IMR-90 (cell line): ENCODE measurements around the gene LDLRAD4. TPM values are rescaled to one million over a fixed set of nuclear protein-coding genes. Genes with fewer than 3 reads are reported as not detected.

ENCODE experiments used
- ATAC-seq: fragments of 200-7000 bp; cut with Tn5 transposase; 2 replicates; pipeline ENCODE4 v1.9.1; 2020; ENCODE audit warnings: low read depth, mild to moderate bottlenecking, moderate library complexity
- BruUV-seq: library from RNA; stranded (reverse); fragments of 400-500 nt; replicated peaks from 2 replicates; lab custom pipeline; 2021; lab: Mats Ljungman, UMichigan
- CTCF ChIA-PET: fragments of 300-600 bp; formaldehyde crosslinking; extraction: SDS; loops from one replicate; lab custom pipeline; 2021; ENCODE audit warnings: antibody characterized with exemption; lab: Yijun Ruan, JAX
- POLR2A ChIA-PET: fragments of 300-600 bp; sonication (Branson Sonifier 250); formaldehyde crosslinking; loops from one replicate; lab custom pipeline; 2022; ENCODE audit warnings: antibody characterized with exemption; ENCODE audit not compliant: unreplicated experiment; lab: Charles Lee
- DNase-seq: peaks from one replicate; pipeline ENCODE4 v3.0.0; 2013
- H2AFZ ChIP-seq: replicated peaks from 2 replicates; pipeline ENCODE3; 2013; ENCODE audit warnings: low read length, mild to moderate bottlenecking; ENCODE audit not compliant: poor library complexity
- H2AK5ac ChIP-seq: 2 replicates; pipeline ENCODE4 v1.6.1; 2013; ENCODE audit warnings: low read depth, low read length, inconsistent platforms
- H2AK9ac ChIP-seq: replicated peaks from 2 replicates; pipeline ENCODE3; 2013; ENCODE audit warnings: mild to moderate bottlenecking, low read depth, low read length, moderate library complexity; ENCODE audit not compliant: poor library complexity
- H2BK120ac ChIP-seq: 2 replicates; pipeline ENCODE4 v1.6.1; 2013; ENCODE audit warnings: low read depth, low read length, inconsistent platforms
- H2BK15ac ChIP-seq: 3 replicates; pipeline ENCODE4 v1.6.1; 2013; ENCODE audit warnings: low read depth, low read length, inconsistent platforms
- H2BK20ac ChIP-seq: 2 replicates; pipeline ENCODE4 v1.6.1; 2013; ENCODE audit warnings: low read depth, mild to moderate bottlenecking, inconsistent platforms, low read length, moderate library complexity
- H2BK5ac ChIP-seq: 2 replicates; pipeline ENCODE4 v1.6.1; 2013; ENCODE audit warnings: mild to moderate bottlenecking, low read depth, low read length, inconsistent platforms; ENCODE audit not compliant: poor library complexity, severe bottlenecking
- H3K14ac ChIP-seq: replicated peaks from 2 replicates; pipeline ENCODE4 v1.6.1; 2013; ENCODE audit warnings: low read depth, low read length, inconsistent platforms
- H3K18ac ChIP-seq: 2 replicates; pipeline ENCODE4 v1.6.1; 2013; ENCODE audit warnings: low read depth, low read length, control low read depth
- H3K23ac ChIP-seq: 2 replicates; pipeline ENCODE4 v1.6.1; 2013; ENCODE audit warnings: low read depth, low read length, inconsistent platforms
- H3K27ac ChIP-seq: 2 replicates; pipeline ENCODE4 v1.5.1; 2013; ENCODE audit warnings: mild to moderate bottlenecking, control low read depth, low read length; ENCODE audit not compliant: insufficient read depth
- H3K27me3 ChIP-seq: 2 replicates; pipeline ENCODE4 v1.6.1; 2013; ENCODE audit warnings: low read length; ENCODE audit not compliant: control insufficient read depth, insufficient read depth
- H3K36me3 ChIP-seq: 2 replicates; pipeline ENCODE4 v1.6.1; 2013; ENCODE audit warnings: low read length, mixed read lengths; ENCODE audit not compliant: control insufficient read depth, insufficient read depth
- H3K4ac ChIP-seq: 2 replicates; pipeline ENCODE4 v1.6.1; 2013; ENCODE audit warnings: low read depth, low read length, inconsistent platforms
- H3K4me1 ChIP-seq: 2 replicates; pipeline ENCODE4 v1.6.1; 2013; ENCODE audit warnings: low read length, mixed read lengths; ENCODE audit not compliant: control insufficient read depth, insufficient read depth
- H3K4me2 ChIP-seq: 2 replicates; pipeline ENCODE4 v1.6.1; 2013; ENCODE audit warnings: low read depth, mild to moderate bottlenecking, control low read depth, low read length, moderate library complexity
- H3K4me3 ChIP-seq: 2 replicates; pipeline ENCODE4 v1.5.1; 2013; ENCODE audit warnings: low read depth, mild to moderate bottlenecking, control low read depth, low read length, moderate library complexity; ENCODE audit not compliant: insufficient read depth
- H3K56ac ChIP-seq: 2 replicates; pipeline ENCODE4 v1.6.1; 2013; ENCODE audit warnings: low read length, inconsistent platforms; ENCODE audit not compliant: insufficient read depth; ENCODE audit errors: extremely low read depth
- H3K79me1 ChIP-seq, 2 experiments: 2 replicates each; pipeline ENCODE4 v1.6.1; 2013; ENCODE audit warnings: low read length in 2 of 2, inconsistent platforms in 1 of 2, low read depth in 1 of 2
- H3K9ac ChIP-seq: 2 replicates; pipeline ENCODE4 v1.6.1; 2013; ENCODE audit warnings: low read depth, low read length, control low read depth
- H3K9me1 ChIP-seq: 2 replicates; pipeline ENCODE4 v1.6.1; 2013; ENCODE audit warnings: low read length, inconsistent platforms; ENCODE audit not compliant: insufficient read depth
- H3K9me3 ChIP-seq: 2 replicates; pipeline ENCODE4 v1.6.1; 2013; ENCODE audit warnings: low read length; ENCODE audit not compliant: control insufficient read depth, insufficient read depth
- H4K20me1 ChIP-seq: 2 replicates; pipeline ENCODE4 v1.6.1; 2013; ENCODE audit warnings: low read length, inconsistent platforms; ENCODE audit not compliant: insufficient read depth
- H4K5ac ChIP-seq: 2 replicates; pipeline ENCODE4 v1.6.1; 2013; ENCODE audit warnings: mild to moderate bottlenecking, low read depth, low read length, control low read depth
- H4K8ac ChIP-seq, 2 experiments: 2 replicates each; pipeline ENCODE4 v1.6.1; 2013; ENCODE audit warnings: low read depth in 2 of 2, low read length in 2 of 2, control low read depth in 1 of 2, inconsistent platforms in 1 of 2
- H4K91ac ChIP-seq: 2 replicates; pipeline ENCODE4 v1.6.1; 2013; ENCODE audit warnings: low read depth, low read length, inconsistent platforms; ENCODE audit not compliant: insufficient read depth
- CEBPB ChIP-seq: IDR thresholded peaks from 2 replicates; pipeline ENCODE4 v1.6.1; 2012; ENCODE audit warnings: low read depth, low read length, improper control_type of control experiment
- CHD1 ChIP-seq: IDR thresholded peaks from 2 replicates; pipeline ENCODE4 v1.6.1; 2012; ENCODE audit warnings: low read depth, low read length, improper control_type of control experiment
- FOS ChIP-seq: fragments of 150-350 bp; IDR thresholded peaks from 2 replicates; pipeline ENCODE4 v1.6.1; 2016; ENCODE audit warnings: low read depth, low read length
- MAFK ChIP-seq: IDR thresholded peaks from 2 replicates; pipeline ENCODE4 v1.6.1; 2012; ENCODE audit warnings: low read depth, low read length, improper control_type of control experiment
- MAZ ChIP-seq: IDR thresholded peaks from 2 replicates; pipeline ENCODE4 v1.6.1; 2012; ENCODE audit warnings: low read depth, mild to moderate bottlenecking, low read length, improper control_type of control experiment, moderate library complexity, borderline replicate concordance
- MXI1 ChIP-seq: IDR thresholded peaks from 2 replicates; pipeline ENCODE4 v1.6.1; 2012; ENCODE audit warnings: low read depth, mild to moderate bottlenecking, low read length, moderate library complexity, borderline replicate concordance
- NFE2L2 ChIP-seq: fragments of 150-350 bp; IDR thresholded peaks from 2 replicates; pipeline ENCODE4 v1.6.1; 2016; ENCODE audit warnings: low read depth, mild to moderate bottlenecking, low read length
- POLR2A ChIP-seq: IDR thresholded peaks from 2 replicates; pipeline ENCODE4 v1.6.1; 2012; ENCODE audit warnings: mild to moderate bottlenecking, low read depth, low read length
- RAD21 ChIP-seq: IDR thresholded peaks from 2 replicates; pipeline ENCODE4 v1.6.1; 2012; ENCODE audit warnings: low read length, improper control_type of control experiment
- RCOR1 ChIP-seq: IDR thresholded peaks from 2 replicates; pipeline ENCODE4 v1.6.1; 2012; ENCODE audit warnings: mild to moderate bottlenecking, low read length, improper control_type of control experiment; ENCODE audit not compliant: insufficient replicate concordance
- RFX5 ChIP-seq: IDR thresholded peaks from 2 replicates; pipeline ENCODE4 v1.8.0; 2012; ENCODE audit warnings: low read depth, mild to moderate bottlenecking, low read length, moderate library complexity
- SMC3 ChIP-seq: fragments of 150-350 bp; IDR thresholded peaks from 2 replicates; pipeline ENCODE4 v1.6.1; 2016; ENCODE audit warnings: low read depth, mild to moderate bottlenecking, antibody characterized with exemption, low read length, moderate library complexity
- WGBS, 2 experiments: methylation state at CpG; one replicate each; pipeline versions ENCODE4 v1.1.5 to v1.1.7; 2013; ENCODE audit warnings: missing lambda C conversion rate in 2 of 2; ENCODE audit not compliant: insufficient read length in 1 of 2; ENCODE audit errors: extremely low coverage in 2 of 2; 5-methylcytosine and 5-hydroxymethylcytosine counted together
- dilution Hi-C: fragments of 300-500 bp; cut with HindIII; formaldehyde crosslinking; loops from one replicate; pipeline ENCODE4 v1.14.3; 2018; ENCODE audit warnings: low sequenced_read_pairs; ENCODE audit not compliant: unreplicated experiment
- in situ Hi-C: fragments of 300-500 bp; cut with MboI; formaldehyde crosslinking; loops from 3 replicates; pipeline ENCODE4 v1.14.3; 2019; ENCODE audit warnings: low sequenced_read_pairs, inconsistent platforms, mixed read lengths
- intact Hi-C: fragments of 100-400 bp; cut with micrococcal nuclease; formaldehyde crosslinking; loops from 2 replicates; pipeline ENCODE4 v1.10.0; 2022
- polyA plus RNA-seq, 3 experiments: library from polyadenylated mRNA; depleted of rRNA; stranded (reverse); fragments of >200 nt; gene quantifications; 2 replicates each; pipeline ENCODE4 v1.2.3, GENCODE V29; 2012; ENCODE audit warnings: low replicate concordance in 1 of 3
- total RNA-seq: library from RNA; depleted of rRNA; stranded (reverse); fragments of >200 nt; gene quantifications from 2 replicates; pipeline ENCODE4 v1.2.3, GENCODE V29; 2012
- TF ChIP-seq, protein P1 (sequence below): conservative IDR thresholded peaks from 2 replicates; pipeline ENCODE4 v1.5.1; 2012; ENCODE audit warnings: mild to moderate bottlenecking, low read depth, low read length, improper control_type of control experiment
- TF ChIP-seq, protein P2 (sequence below): fragments of 150-350 bp; IDR thresholded peaks from 2 replicates; pipeline ENCODE4 v1.6.1; 2017; ENCODE audit warnings: mild to moderate bottlenecking, antibody characterized with exemption, low read length, low read depth
- TF ChIP-seq, protein P3 (sequence below): fragments of 150-350 bp; IDR thresholded peaks from 2 replicates; pipeline ENCODE4 v1.6.1; 2016; ENCODE audit warnings: low read depth, mild to moderate bottlenecking, low read length, moderate library complexity, borderline replicate concordance

LDLRAD4 gene
- total and polyA plus RNA-seq, 2 of the 4 experiments (the other 2 are of a cell fraction) = not detected

DNA sequence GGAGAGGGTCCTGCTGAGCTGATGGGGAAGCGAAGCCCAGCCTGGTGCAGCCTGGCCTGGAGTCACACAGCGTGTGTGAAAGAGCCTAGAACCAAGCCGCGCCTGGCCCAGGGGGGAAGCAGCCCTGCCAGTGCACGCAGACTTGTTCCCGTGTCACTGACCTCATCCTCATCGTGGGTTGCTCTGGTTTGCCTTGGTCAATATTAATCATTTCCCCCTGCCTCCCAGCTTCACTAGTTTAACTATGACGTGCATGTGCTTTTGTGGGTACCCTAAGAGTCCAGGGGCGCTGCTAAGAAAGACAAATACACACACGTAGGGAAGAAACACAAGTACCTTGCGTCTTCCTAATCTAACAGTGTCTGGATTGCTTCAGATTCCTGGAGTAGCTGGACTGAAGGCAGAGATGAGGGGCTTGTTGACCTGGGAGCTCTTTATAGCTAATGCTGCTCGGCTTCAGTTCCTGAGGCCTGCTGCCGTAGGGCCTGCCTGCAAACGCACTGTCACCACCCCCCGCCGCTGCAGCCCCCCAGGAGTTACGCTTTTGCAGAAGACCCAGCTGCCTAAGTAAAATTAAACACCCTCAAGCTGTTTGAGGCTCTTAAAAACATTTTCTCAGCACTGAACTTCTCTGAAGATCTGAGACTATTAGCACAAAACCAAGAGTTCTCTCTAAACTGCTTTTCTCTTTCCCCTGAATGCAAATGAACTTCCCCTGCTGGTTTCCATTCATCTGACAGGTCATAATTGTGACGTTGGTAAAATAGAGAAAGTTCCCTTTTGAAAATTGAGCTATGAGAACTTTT lies 348.6 kb downstream of the LDLRAD4 start:
- Histone ChIP-seq H3K18ac (no peak overlapping the region), H3K4ac (no peak overlapping the region), H2BK15ac (no peak overlapping the region), H3K79me1 (no peaks in the 10 kb centered on the region), H2BK120ac (no peak overlapping the region), H4K20me1 (no peaks in the 10 kb centered on the region), H2BK20ac (no peak overlapping the region), H3K56ac (no peak overlapping the region), H3K9ac (no peak overlapping the region), H2AK9ac (no peak overlapping the region), H3K4me3 (no peak overlapping the region), H3K4me1 (no peaks in the 10 kb centered on the region), H2BK5ac (no peak overlapping the region), H2AFZ (no peak overlapping the region), H3K27ac (no peak overlapping the region), H3K27me3 (no peaks in the 10 kb centered on the region; the same call in 1 of the 2 replicates), H3K9me1 (no peaks in the 10 kb centered on the region), H4K5ac (no peak overlapping the region), H3K4me2 (no peak overlapping the region), H3K14ac (no peak overlapping the region), H3K9me3 (no peaks in the 10 kb centered on the region), H4K8ac (no peak overlapping the region), H3K23ac (no peak overlapping the region), H4K91ac (no peak overlapping the region), H3K36me3 (no peaks in the 10 kb centered on the region), H2AK5ac (no peak overlapping the region)
- dilution Hi-C loops = no loop called here
- in situ Hi-C loops = no loop called here
- no TSS peak for BruUV-seq
- WGBS, 2 experiments = 46% methylated on average over 2 of the region's 18 CpGs; no CpG with 5 or more reads in 1 of the 2 experiments
- ChIA-PET CTCF (no interaction called here), POLR2A (no interaction called here)
- intact Hi-C loops = no loop called here
- DNase-seq (no peak), ATAC-seq (no peak)
- TF ChIP-seq MXI1 = no peak
- no peak for TF ChIP-seq MAZ
- TF ChIP-seq, protein P1, sequence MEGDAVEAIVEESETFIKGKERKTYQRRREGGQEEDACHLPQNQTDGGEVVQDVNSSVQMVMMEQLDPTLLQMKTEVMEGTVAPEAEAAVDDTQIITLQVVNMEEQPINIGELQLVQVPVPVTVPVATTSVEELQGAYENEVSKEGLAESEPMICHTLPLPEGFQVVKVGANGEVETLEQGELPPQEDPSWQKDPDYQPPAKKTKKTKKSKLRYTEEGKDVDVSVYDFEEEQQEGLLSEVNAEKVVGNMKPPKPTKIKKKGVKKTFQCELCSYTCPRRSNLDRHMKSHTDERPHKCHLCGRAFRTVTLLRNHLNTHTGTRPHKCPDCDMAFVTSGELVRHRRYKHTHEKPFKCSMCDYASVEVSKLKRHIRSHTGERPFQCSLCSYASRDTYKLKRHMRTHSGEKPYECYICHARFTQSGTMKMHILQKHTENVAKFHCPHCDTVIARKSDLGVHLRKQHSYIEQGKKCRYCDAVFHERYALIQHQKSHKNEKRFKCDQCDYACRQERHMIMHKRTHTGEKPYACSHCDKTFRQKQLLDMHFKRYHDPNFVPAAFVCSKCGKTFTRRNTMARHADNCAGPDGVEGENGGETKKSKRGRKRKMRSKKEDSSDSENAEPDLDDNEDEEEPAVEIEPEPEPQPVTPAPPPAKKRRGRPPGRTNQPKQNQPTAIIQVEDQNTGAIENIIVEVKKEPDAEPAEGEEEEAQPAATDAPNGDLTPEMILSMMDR = no peak
- no peak for TF ChIP-seq MAFK
- no peak for TF ChIP-seq RFX5
- no peak for TF ChIP-seq CHD1
- TF ChIP-seq POLR2A = no peak
- no peak for TF ChIP-seq FOS
- no peak for TF ChIP-seq SMC3
- TF ChIP-seq RAD21 = no peak
- no peak for TF ChIP-seq RCOR1
- no peak for TF ChIP-seq NFE2L2
- TF ChIP-seq, protein P2, sequence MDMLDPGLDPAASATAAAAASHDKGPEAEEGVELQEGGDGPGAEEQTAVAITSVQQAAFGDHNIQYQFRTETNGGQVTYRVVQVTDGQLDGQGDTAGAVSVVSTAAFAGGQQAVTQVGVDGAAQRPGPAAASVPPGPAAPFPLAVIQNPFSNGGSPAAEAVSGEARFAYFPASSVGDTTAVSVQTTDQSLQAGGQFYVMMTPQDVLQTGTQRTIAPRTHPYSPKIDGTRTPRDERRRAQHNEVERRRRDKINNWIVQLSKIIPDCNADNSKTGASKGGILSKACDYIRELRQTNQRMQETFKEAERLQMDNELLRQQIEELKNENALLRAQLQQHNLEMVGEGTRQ = no peak
- TF ChIP-seq, protein P3, sequence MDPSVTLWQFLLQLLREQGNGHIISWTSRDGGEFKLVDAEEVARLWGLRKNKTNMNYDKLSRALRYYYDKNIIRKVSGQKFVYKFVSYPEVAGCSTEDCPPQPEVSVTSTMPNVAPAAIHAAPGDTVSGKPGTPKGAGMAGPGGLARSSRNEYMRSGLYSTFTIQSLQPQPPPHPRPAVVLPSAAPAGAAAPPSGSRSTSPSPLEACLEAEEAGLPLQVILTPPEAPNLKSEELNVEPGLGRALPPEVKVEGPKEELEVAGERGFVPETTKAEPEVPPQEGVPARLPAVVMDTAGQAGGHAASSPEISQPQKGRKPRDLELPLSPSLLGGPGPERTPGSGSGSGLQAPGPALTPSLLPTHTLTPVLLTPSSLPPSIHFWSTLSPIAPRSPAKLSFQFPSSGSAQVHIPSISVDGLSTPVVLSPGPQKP = no peak
- no peak for TF ChIP-seq CEBPB
